Measurements from ENCODE around the gene MAP4K5.

- TF ChIP-seq ZNF883 (CRISPR knock-in tag; IDR thresholded peaks at IDR 0.05; ENCODE audit: not compliant biosample characterization) (no peak), CHD4 (IDR thresholded peaks at IDR 0.05; ENCODE audit: borderline replicate concordance, low read length) (no peak)
These were observed 151.4 kb downstream of the MAP4K5 start for GRCh38 chr14:50381008-50381407.
